ENCODE data around the gene ZBTB11.

DNA sequence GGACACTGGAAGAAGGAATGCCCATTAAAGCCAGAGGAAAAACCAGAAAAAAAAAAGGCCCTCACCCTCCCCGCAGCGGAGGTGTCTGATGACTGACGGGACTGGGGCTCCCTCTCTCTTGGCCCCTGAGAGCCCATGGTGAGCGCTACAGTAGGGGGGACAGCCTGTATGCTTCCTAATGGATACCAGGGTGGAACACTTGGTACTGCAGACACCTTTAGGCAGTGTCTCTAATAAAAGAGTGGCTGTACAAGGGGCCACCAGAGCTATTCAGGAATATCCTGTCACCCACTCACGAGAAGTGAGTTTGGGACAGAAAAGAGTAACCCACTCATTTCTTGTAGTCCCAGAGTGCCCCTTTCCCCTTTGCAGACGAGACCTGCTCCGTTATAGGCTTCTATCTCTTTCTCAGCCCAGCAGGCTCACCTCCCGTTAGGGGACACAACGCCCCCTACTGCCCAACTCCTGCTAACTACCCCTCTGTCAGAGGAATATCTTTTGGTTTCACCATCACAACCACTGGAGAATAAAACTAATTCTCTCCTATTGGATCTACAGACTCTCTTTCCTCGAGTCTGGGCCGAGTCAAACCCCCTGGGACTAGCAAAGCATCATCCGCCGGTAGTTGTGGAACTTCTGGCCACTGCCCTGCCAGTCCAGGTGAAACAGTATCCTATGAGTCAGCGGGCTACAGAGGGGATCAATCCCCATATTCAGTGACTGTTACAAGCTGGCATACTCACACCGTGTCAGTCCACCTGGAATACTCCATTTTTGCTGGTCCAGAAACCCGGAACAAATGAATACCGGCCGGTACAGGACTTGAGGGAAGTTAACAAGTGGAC is 40.8 kb downstream of the ZBTB11 start:
- TF ChIP-seq, protein P1, sequence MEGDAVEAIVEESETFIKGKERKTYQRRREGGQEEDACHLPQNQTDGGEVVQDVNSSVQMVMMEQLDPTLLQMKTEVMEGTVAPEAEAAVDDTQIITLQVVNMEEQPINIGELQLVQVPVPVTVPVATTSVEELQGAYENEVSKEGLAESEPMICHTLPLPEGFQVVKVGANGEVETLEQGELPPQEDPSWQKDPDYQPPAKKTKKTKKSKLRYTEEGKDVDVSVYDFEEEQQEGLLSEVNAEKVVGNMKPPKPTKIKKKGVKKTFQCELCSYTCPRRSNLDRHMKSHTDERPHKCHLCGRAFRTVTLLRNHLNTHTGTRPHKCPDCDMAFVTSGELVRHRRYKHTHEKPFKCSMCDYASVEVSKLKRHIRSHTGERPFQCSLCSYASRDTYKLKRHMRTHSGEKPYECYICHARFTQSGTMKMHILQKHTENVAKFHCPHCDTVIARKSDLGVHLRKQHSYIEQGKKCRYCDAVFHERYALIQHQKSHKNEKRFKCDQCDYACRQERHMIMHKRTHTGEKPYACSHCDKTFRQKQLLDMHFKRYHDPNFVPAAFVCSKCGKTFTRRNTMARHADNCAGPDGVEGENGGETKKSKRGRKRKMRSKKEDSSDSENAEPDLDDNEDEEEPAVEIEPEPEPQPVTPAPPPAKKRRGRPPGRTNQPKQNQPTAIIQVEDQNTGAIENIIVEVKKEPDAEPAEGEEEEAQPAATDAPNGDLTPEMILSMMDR (conservative IDR thresholded peaks at IDR 0.05 in 1 of 2, IDR thresholded peaks at IDR 0.05 in 1 of 2; ENCODE audit: extremely low read depth in 1 of 2, insufficient read depth in 1 of 2, low read depth in 1 of 2, low read length in 2 of 2) = peak; percentile 49 to 60
- no peak for TF ChIP-seq EZH2 (IDR thresholded peaks at IDR 0.05; ENCODE audit: borderline replicate concordance, low read length)

All from mammary epithelial cell (primary cell).